ENCODE measurements around the gene POLN. TPM values are rescaled to one million over a fixed set of nuclear protein-coding genes. Genes with fewer than 3 reads are reported as not detected.
A peak's percentile ranks its signal among the peaks of the same experiment; 100 is the strongest.

Gene POLN
- total and polyA plus RNA-seq, 9 donors: 1.5 to 4.8 (median 2.2) TPM

GRCh38 chr4:2095236-2096072, 146.5 kb downstream of the POLN start:
- Histone ChIP-seq H3K4me3 (ENCODE audit: low read length) (no peak overlapping the region), H3K27ac (ENCODE audit: low read length) (no peak overlapping the region), H3K27me3 (ENCODE audit: control insufficient read depth, insufficient read depth, low read length) (peaks cover 6% of the 10 kb centered on the region), H3K9me3 (replicated peaks; ENCODE audit: control insufficient read depth, low read depth, low read length) (peaks cover 12% of the 10 kb centered on the region), H3K36me3 (ENCODE audit: control insufficient read depth, insufficient read depth, low read length) (no peaks in the 10 kb centered on the region), H3K4me1 (ENCODE audit: control insufficient read depth, insufficient read depth, low read length) (peaks cover 12% of the 10 kb centered on the region)
- 88% methylated on average over 14 of the region's 16 CpGs for WGBS (ENCODE audit: insufficient coverage)
- DNase-seq: no peak

GRCh38 chr4:2094545-2094944, 147.4 kb downstream of the POLN start:
- Histone ChIP-seq H3K27me3 (ENCODE audit: control insufficient read depth, insufficient read depth, low read length) (peaks cover 7% of the 10 kb centered on the region), H3K27ac (ENCODE audit: low read length) (no peak overlapping the region), H3K4me1 (ENCODE audit: control insufficient read depth, insufficient read depth, low read length) (peaks cover 12% of the 10 kb centered on the region), H3K36me3 (ENCODE audit: control insufficient read depth, insufficient read depth, low read length) (no peaks in the 10 kb centered on the region), H3K9me3 (replicated peaks; ENCODE audit: control insufficient read depth, low read depth, low read length) (peaks cover 12% of the 10 kb centered on the region), H3K4me3 (ENCODE audit: low read length) (no peak overlapping the region)
- 85% methylated on average over 4 of the region's 4 CpGs for WGBS (ENCODE audit: insufficient coverage)
- no peak for DNase-seq

- DNase-seq: no peak
- H3K9me3 ChIP-seq (replicated peaks; ENCODE audit: control insufficient read depth, low read depth, low read length): peaks cover 12% of the 10 kb centered on the region
- 67% methylated on average over 4 of the region's 6 CpGs for WGBS (ENCODE audit: insufficient coverage)
- peaks cover 4% of the 10 kb centered on the region for H3K27me3 ChIP-seq (ENCODE audit: control insufficient read depth, insufficient read depth, low read length)
- H3K36me3 ChIP-seq (ENCODE audit: control insufficient read depth, insufficient read depth, low read length): no peaks in the 10 kb centered on the region
- H3K4me1 ChIP-seq (ENCODE audit: control insufficient read depth, insufficient read depth, low read length): peaks cover 12% of the 10 kb centered on the region
- no peak overlapping the region for H3K4me3 ChIP-seq (ENCODE audit: low read length)
- no peak overlapping the region for H3K27ac ChIP-seq (ENCODE audit: low read length)
Measured at GRCh38 chr4:2093265-2093664, 148.7 kb downstream of the POLN start.

GRCh38 chr4:2092669-2093053, 149.3 kb downstream of the POLN start:
- peaks cover 12% of the 10 kb centered on the region for H3K9me3 ChIP-seq (replicated peaks; ENCODE audit: control insufficient read depth, low read depth, low read length)
- H3K36me3 ChIP-seq (ENCODE audit: control insufficient read depth, insufficient read depth, low read length): no peaks in the 10 kb centered on the region
- H3K4me1 ChIP-seq (ENCODE audit: control insufficient read depth, insufficient read depth, low read length): peaks cover 12% of the 10 kb centered on the region
- no peak for DNase-seq
- peaks cover 4% of the 10 kb centered on the region for H3K27me3 ChIP-seq (ENCODE audit: control insufficient read depth, insufficient read depth, low read length)
- 50% methylated on average over 4 of the region's 6 CpGs for WGBS (ENCODE audit: insufficient coverage)
- no peak overlapping the region for H3K4me3 ChIP-seq (ENCODE audit: low read length)
- no peak overlapping the region for H3K27ac ChIP-seq (ENCODE audit: low read length)

GRCh38 chr4:2091990-2092668, 149.8 kb downstream of the POLN start:
- no peak overlapping the region for H3K4me3 ChIP-seq (ENCODE audit: low read length)
- H3K9me3 ChIP-seq (replicated peaks; ENCODE audit: control insufficient read depth, low read depth, low read length): peaks cover 10% of the 10 kb centered on the region
- no peak overlapping the region for H3K27ac ChIP-seq (ENCODE audit: low read length)
- 68% methylated on average over 14 of the region's 15 CpGs for WGBS (ENCODE audit: insufficient coverage)
- no peaks in the 10 kb centered on the region for H3K36me3 ChIP-seq (ENCODE audit: control insufficient read depth, insufficient read depth, low read length)
- peak; percentile 27 for DNase-seq
- peaks cover 4% of the 10 kb centered on the region for H3K27me3 ChIP-seq (ENCODE audit: control insufficient read depth, insufficient read depth, low read length)
- H3K4me1 ChIP-seq (ENCODE audit: control insufficient read depth, insufficient read depth, low read length): peaks cover 12% of the 10 kb centered on the region

GRCh38 chr4:2090642-2091041, 151.3 kb downstream of the POLN start:
- Histone ChIP-seq H3K27me3 (ENCODE audit: control insufficient read depth, insufficient read depth, low read length) (peaks cover 4% of the 10 kb centered on the region), H3K4me3 (ENCODE audit: low read length) (no peak overlapping the region), H3K36me3 (ENCODE audit: control insufficient read depth, insufficient read depth, low read length) (no peaks in the 10 kb centered on the region), H3K4me1 (ENCODE audit: control insufficient read depth, insufficient read depth, low read length) (peaks cover 12% of the 10 kb centered on the region), H3K9me3 (replicated peaks; ENCODE audit: control insufficient read depth, low read depth, low read length) (no peaks in the 10 kb centered on the region), H3K27ac (ENCODE audit: low read length) (no peak overlapping the region)
- no peak for DNase-seq
- WGBS (ENCODE audit: insufficient coverage): no CpG with 5 or more reads among the region's 1 CpG

- WGBS (ENCODE audit: insufficient coverage): no CpG with 5 or more reads among the region's 1 CpG
- Histone ChIP-seq H3K27ac (ENCODE audit: low read length) (no peak overlapping the region), H3K4me3 (ENCODE audit: low read length) (no peak overlapping the region), H3K36me3 (ENCODE audit: control insufficient read depth, insufficient read depth, low read length) (no peaks in the 10 kb centered on the region), H3K27me3 (ENCODE audit: control insufficient read depth, insufficient read depth, low read length) (peaks cover 3% of the 10 kb centered on the region), H3K9me3 (replicated peaks; ENCODE audit: control insufficient read depth, low read depth, low read length) (no peaks in the 10 kb centered on the region), H3K4me1 (ENCODE audit: control insufficient read depth, insufficient read depth, low read length) (peaks cover 12% of the 10 kb centered on the region)
- DNase-seq: no peak
Measured at GRCh38 chr4:2089222-2089621, 152.7 kb downstream of the POLN start.

- H3K27me3 ChIP-seq (ENCODE audit: control insufficient read depth, insufficient read depth, low read length): peaks cover 2% of the 10 kb centered on the region
- H3K27ac ChIP-seq (ENCODE audit: low read length): no peak overlapping the region
- no peak for DNase-seq
- H3K4me1 ChIP-seq (ENCODE audit: control insufficient read depth, insufficient read depth, low read length): peaks cover 3% of the 10 kb centered on the region
- no peaks in the 10 kb centered on the region for H3K36me3 ChIP-seq (ENCODE audit: control insufficient read depth, insufficient read depth, low read length)
- no peaks in the 10 kb centered on the region for H3K9me3 ChIP-seq (replicated peaks; ENCODE audit: control insufficient read depth, low read depth, low read length)
- H3K4me3 ChIP-seq (ENCODE audit: low read length): no peak overlapping the region
Measured at GRCh38 chr4:2087170-2087569, 154.8 kb downstream of the POLN start.

- Histone ChIP-seq H3K27me3 (ENCODE audit: control insufficient read depth, insufficient read depth, low read length) (peaks cover 1% of the 10 kb centered on the region), H3K36me3 (ENCODE audit: control insufficient read depth, insufficient read depth, low read length) (no peaks in the 10 kb centered on the region), H3K9me3 (replicated peaks; ENCODE audit: control insufficient read depth, low read depth, low read length) (no peaks in the 10 kb centered on the region), H3K4me1 (ENCODE audit: control insufficient read depth, insufficient read depth, low read length) (no peaks in the 10 kb centered on the region), H3K27ac (ENCODE audit: low read length) (no peak overlapping the region), H3K4me3 (ENCODE audit: low read length) (no peak overlapping the region)
- DNase-seq: no peak
- WGBS (ENCODE audit: insufficient coverage): 80% methylated on average over 7 of the region's 8 CpGs
Measured at GRCh38 chr4:2085496-2085901, 156.4 kb downstream of the POLN start.

GRCh38 chr4:2084316-2084715, 157.6 kb downstream of the POLN start:
- Histone ChIP-seq H3K27me3 (ENCODE audit: control insufficient read depth, insufficient read depth, low read length) (no peaks in the 10 kb centered on the region), H3K36me3 (ENCODE audit: control insufficient read depth, insufficient read depth, low read length) (no peaks in the 10 kb centered on the region), H3K4me3 (ENCODE audit: low read length) (no peak overlapping the region), H3K27ac (ENCODE audit: low read length) (no peak overlapping the region), H3K4me1 (ENCODE audit: control insufficient read depth, insufficient read depth, low read length) (no peaks in the 10 kb centered on the region), H3K9me3 (replicated peaks; ENCODE audit: control insufficient read depth, low read depth, low read length) (no peaks in the 10 kb centered on the region)
- no peak for DNase-seq
- 81% methylated on average over 13 of the region's 13 CpGs for WGBS (ENCODE audit: insufficient coverage)
